ENCODE results near the gene IPO4. TPM values are rescaled to one million over a fixed set of nuclear protein-coding genes. Genes with fewer than 3 reads are reported as not detected.
A peak's percentile ranks its signal among the peaks of the same experiment; 100 is the strongest.

Gene IPO4
- total and polyA plus RNA-seq, 2 of the 13 experiments (the other 11 are each of a cell fraction or from before 2014, with no cell fraction given): 39.0 to 179 TPM

- TF ChIP-seq ZHX2 (IDR thresholded peaks at IDR 0.05; ENCODE audit: low read depth) (no peak), ZHX2 (CRISPR knock-in tag; IDR thresholded peaks at IDR 0.05; ENCODE audit: borderline replicate concordance) (no peak), MXD1 (CRISPR knock-in tag; IDR thresholded peaks at IDR 0.05) (peak; percentile 45; the same call in 1 of the 2 replicates), XBP1 (CRISPR knock-in tag; IDR thresholded peaks at IDR 0.05) (no peak)
Measured at GRCh38 chr14:24131549-24131966, 57.1 kb downstream of the IPO4 start (continued).

Measured in HepG2 (cell line).